Measurements from ENCODE around the gene RAC3.

The RAC3 gene

GRCh38 chr17:82050152-82050760 lies 18.8 kb downstream of the RAC3 start:
- TF ChIP-seq CTCF (IDR thresholded peaks at IDR 0.05; ENCODE audit: insufficient read depth, low read depth, low read length, missing control alignments): no peak
- DNase-seq (ENCODE audit: low read depth): no peak
- H3K4me3 ChIP-seq (ENCODE audit: low read length): peak overlapping the region; percentile 79

GRCh38 chr17:82050761-82051641 lies 19.5 kb downstream of the RAC3 start:
- no peak for TF ChIP-seq CTCF (IDR thresholded peaks at IDR 0.05; ENCODE audit: insufficient read depth, low read depth, low read length, missing control alignments)
- no peak for DNase-seq (ENCODE audit: low read depth)
- H3K4me3 ChIP-seq (ENCODE audit: low read length): peak overlapping the region; percentile 79

DNA sequence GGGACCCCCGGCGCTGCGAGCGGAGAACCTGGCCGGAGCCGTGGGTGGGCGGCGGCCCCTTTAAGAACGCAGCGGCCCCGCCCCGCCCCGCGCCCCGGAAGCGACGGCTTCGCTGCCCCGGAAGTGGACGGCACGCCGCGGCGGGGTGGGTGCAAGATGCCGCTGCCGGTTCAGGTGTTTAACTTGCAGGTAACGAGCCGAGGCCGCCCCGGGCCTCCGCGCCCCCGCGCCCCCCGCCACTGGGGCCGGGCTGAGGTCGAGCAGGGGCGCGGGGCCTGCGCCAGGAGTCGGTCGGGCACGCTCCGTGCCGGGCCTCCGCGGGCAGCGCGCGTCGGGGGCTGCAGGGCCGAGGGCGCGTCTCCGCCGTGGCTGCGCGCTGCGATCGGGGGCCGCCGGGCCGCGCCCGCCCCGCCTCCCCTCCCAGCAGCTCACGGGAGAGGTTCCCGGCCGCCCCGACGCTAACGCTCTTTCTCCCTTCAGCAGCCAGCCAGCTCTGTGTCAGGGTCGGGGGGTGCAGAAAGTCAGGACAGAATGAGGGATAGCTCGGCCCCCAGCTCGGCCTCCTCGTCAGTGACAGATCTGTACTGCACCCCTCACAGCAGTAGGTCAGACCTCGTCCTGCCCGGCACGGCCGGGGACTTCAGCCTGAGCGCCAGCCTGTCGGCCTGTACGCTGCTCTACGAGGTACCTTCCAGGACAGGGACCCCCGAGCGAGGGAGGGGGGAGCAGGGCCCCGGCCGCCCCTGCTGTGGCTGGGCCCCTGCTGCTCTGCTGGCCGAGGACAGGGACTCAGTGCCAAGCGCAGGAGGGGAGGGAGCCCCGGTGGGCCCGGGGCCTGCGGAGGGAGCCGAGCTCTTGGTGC lies 20.5 kb downstream of the RAC3 start, which contains the start of the genes GPS1 and RFNG:
Gene GPS1 (plus strand): TSS at position 123 of the 862 bp plus-strand sequence. CDS start 34 bp downstream, at position 157.
Gene RFNG (minus strand): TSS at position 36 of the 862 bp plus-strand sequence. CDS start 45 bp downstream, outside the sequence.
- H3K4me3 ChIP-seq (ENCODE audit: low read length): peak within 1 kb of the TSS; percentile 79
- TF ChIP-seq CTCF (IDR thresholded peaks at IDR 0.05; ENCODE audit: insufficient read depth, low read depth, low read length, missing control alignments): no peak
- DNase-seq (ENCODE audit: low read depth): peak; percentile 82

DNA sequence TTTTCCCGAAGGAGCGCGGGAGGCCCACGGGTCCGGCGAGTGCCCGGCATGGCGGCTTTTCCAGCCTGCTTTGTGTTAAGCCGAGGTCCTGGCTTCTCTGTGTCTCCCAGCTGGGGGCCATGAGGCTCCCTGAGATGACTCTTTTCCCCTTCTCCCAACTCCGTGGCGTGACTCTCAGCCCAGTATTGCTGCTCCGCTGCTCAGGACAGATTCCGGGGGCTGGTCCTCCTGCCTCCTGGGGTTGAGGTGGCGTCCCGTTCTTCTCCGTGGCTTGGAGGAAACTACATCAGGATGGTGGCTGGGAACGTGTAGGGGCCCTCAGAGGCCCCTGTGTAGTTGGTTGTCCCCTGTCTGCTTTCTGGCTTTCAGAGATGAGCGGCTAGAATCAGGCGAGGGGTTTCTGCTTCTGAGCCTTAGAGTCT lies 21.2 kb downstream of the RAC3 start:
- peak overlapping the region; percentile 79 for H3K4me3 ChIP-seq (ENCODE audit: low read length)
- DNase-seq (ENCODE audit: low read depth): no peak
- TF ChIP-seq CTCF (IDR thresholded peaks at IDR 0.05; ENCODE audit: insufficient read depth, low read depth, low read length, missing control alignments): no peak

DNA sequence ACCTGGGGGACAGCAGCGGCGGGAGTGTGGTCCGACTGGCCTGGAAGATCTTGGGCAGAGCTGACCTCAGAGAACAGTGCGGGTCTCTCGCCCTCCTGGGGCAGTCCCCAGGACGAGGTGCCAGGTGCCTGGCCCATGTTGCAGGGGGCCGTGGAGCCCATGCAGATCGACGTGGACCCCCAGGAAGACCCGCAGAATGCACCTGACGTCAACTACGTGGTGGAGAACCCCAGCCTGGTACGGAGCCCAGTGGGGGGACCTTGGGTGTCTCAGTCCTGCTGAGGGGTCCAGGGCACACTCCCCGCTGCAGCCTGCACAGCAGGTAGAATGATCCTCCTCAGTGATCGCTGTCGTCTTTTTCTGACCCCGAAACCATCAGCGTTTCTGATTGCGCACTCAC lies 21.7 kb downstream of the RAC3 start:
- peak overlapping the region; percentile 79 for H3K4me3 ChIP-seq (ENCODE audit: low read length)
- no peak for DNase-seq (ENCODE audit: low read depth)
- no peak for TF ChIP-seq CTCF (IDR thresholded peaks at IDR 0.05; ENCODE audit: insufficient read depth, low read depth, low read length, missing control alignments)

DNA sequence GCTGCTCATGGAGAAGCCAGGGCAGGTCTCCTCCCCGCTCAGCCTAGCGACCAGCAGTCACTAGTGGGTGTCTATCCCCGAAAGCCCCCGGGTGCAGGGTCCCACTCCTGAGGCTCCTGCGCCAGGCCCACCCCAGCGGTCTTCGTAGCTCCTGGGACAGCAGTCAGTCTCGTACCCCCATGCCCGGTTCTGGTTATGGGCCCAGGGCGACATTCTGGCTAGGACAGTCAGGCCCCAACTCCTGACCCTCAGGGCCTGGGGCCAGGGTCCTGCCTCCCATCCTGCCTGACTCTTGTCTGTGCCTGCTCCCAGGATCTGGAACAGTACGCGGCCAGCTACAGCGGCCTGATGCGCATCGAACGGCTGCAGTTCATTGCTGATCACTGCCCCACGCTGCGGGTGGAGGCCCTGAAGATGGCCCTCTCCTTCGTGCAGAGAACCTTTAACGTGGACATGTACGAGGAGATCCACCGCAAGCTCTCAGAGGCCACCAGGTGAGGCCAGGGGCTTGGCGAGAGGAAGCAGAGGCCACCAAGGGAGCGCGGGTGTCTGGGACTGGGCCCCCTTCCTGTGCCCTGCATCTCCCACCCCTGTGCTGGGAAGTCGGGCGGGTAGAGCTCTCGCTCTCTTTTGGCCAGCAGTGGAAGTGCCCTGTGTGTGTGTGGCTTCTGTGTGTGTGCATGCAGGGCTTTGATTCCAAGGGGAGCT lies 22.2 kb downstream of the RAC3 start:
- TF ChIP-seq CTCF (IDR thresholded peaks at IDR 0.05; ENCODE audit: insufficient read depth, low read depth, low read length, missing control alignments): no peak
- H3K4me3 ChIP-seq (ENCODE audit: low read length): no peak overlapping the region
- DNase-seq (ENCODE audit: low read depth): no peak
